Measurements from ENCODE around the gene MNX1.

GRCh38 chr7:157020514-157021070, 10.1 kb upstream of the MNX1 start:
- TF ChIP-seq CTCF (conservative IDR thresholded peaks at IDR 0.05) (no peak), EZH2 (IDR thresholded peaks at IDR 0.05; ENCODE audit: low read depth) (no peak)
